OCI-LY1 (cell line): ENCODE results near the gene CHAT.

Experiments used
- H2AFZ ChIP-seq: fragments of 200-600 bp; sonication (generic), shearing (Covaris generic); 2 replicates; pipeline ENCODE4 v1.6.0; 2014; ENCODE audit warnings: antibody characterized with exemption, mild to moderate bottlenecking, low read length
- H3F3A ChIP-seq: fragments of 200-600 bp; sonication (generic), shearing (Covaris generic); 2 replicates; pipeline ENCODE4 v1.6.0; 2014; ENCODE audit warnings: mild to moderate bottlenecking, antibody characterized with exemption, low read length, moderate library complexity; ENCODE audit not compliant: insufficient read depth
- H3K27ac ChIP-seq: fragments of 200-600 bp; sonication (generic); 2 replicates; pipeline ENCODE4 v1.5.1; 2014; ENCODE audit warnings: low read length, mixed run types, mild to moderate bottlenecking, low read depth; ENCODE audit not compliant: poor library complexity, severe bottlenecking
- H3K27me3 ChIP-seq: fragments of 200-600 bp; sonication (generic); 2 replicates; pipeline ENCODE4 v1.6.0; 2014; ENCODE audit warnings: antibody characterized with exemption, mild to moderate bottlenecking, low read length, moderate library complexity; ENCODE audit not compliant: insufficient read depth
- H3K36me3 ChIP-seq: fragments of 200-600 bp; sonication (generic); 2 replicates; pipeline ENCODE4 v1.6.1; 2014; ENCODE audit warnings: mild to moderate bottlenecking, antibody characterized with exemption, low read length, moderate library complexity, mixed read lengths; ENCODE audit not compliant: insufficient read depth
- H3K4me1 ChIP-seq: fragments of 200-600 bp; sonication (generic); 2 replicates; pipeline ENCODE4 v1.5.1; 2014; ENCODE audit warnings: mild to moderate bottlenecking, low read length, moderate library complexity; ENCODE audit not compliant: insufficient read depth, severe bottlenecking
- H3K4me2 ChIP-seq: fragments of 200-600 bp; sonication (generic), shearing (Covaris generic); 2 replicates; pipeline ENCODE4 v1.6.1; 2014; ENCODE audit warnings: low read length
- H3K4me3 ChIP-seq: fragments of 200-600 bp; sonication (generic); 2 replicates; pipeline ENCODE4 v1.5.1; 2014; ENCODE audit warnings: low read length, low read depth, mild to moderate bottlenecking, mixed read lengths; ENCODE audit not compliant: poor library complexity, severe bottlenecking
- H3K79me2 ChIP-seq: fragments of 200-600 bp; shearing (Covaris generic); 2 replicates; pipeline ENCODE4 v1.6.1; 2016; ENCODE audit warnings: mixed run types, low read length, mixed read lengths; ENCODE audit not compliant: insufficient read depth
- H3K9ac ChIP-seq: fragments of 200-600 bp; sonication (generic), shearing (Covaris generic); 2 replicates; pipeline ENCODE4 v1.6.1; 2014; ENCODE audit warnings: mild to moderate bottlenecking, low read length, mixed read lengths
- H3K9me2 ChIP-seq: fragments of 200-600 bp; sonication (generic), shearing (Covaris generic); 2 replicates; pipeline ENCODE4 v1.6.1; 2014; ENCODE audit warnings: low read depth, mild to moderate bottlenecking, low read length, mixed read lengths
- H3K9me3 ChIP-seq: fragments of 200-600 bp; shearing (Covaris generic); 2 replicates; pipeline ENCODE4 v1.6.1; 2014; ENCODE audit warnings: low read length, mixed read lengths
- H4K20me1 ChIP-seq: fragments of 200-600 bp; sonication (generic), shearing (Covaris generic); 2 replicates; pipeline ENCODE4 v1.6.0; 2016; ENCODE audit warnings: mild to moderate bottlenecking, low read length; ENCODE audit not compliant: insufficient read depth
- CTCF ChIP-seq: fragments of 200-600 bp; sonication (generic), shearing (Covaris generic); IDR thresholded peaks from 2 replicates; pipeline ENCODE4 v1.5.1; 2017; ENCODE audit warnings: mild to moderate bottlenecking, antibody characterized with exemption, low read length, moderate library complexity, mixed read lengths
- EZH2 ChIP-seq: fragments of 200-600 bp; sonication (generic), shearing (Covaris generic); IDR thresholded peaks from 2 replicates; pipeline ENCODE4 v1.8.0; 2017; ENCODE audit warnings: borderline replicate concordance, mixed run types, mild to moderate bottlenecking, antibody characterized with exemption, low read length, moderate library complexity, mixed read lengths

The CHAT gene

GRCh38 chr10:49633327-49634068 is 19.7 kb downstream of the CHAT start:
- no peaks in the 10 kb centered on the region for H3F3A ChIP-seq
- H3K9me3 ChIP-seq: no peaks in the 10 kb centered on the region
- TF ChIP-seq CTCF (no peak), EZH2 (no peak)
- no peaks in the 10 kb centered on the region for H3K27me3 ChIP-seq
- no peak overlapping the region for H2AFZ ChIP-seq
- no peaks in the 10 kb centered on the region for H3K9me2 ChIP-seq
- no peak overlapping the region for H3K27ac ChIP-seq
- H3K4me2 ChIP-seq: no peak overlapping the region
- no peak overlapping the region for H3K4me3 ChIP-seq
- H3K4me1 ChIP-seq: no peaks in the 10 kb centered on the region
- H4K20me1 ChIP-seq: no peaks in the 10 kb centered on the region
- no peaks in the 10 kb centered on the region for H3K79me2 ChIP-seq
- H3K9ac ChIP-seq: no peak overlapping the region
- H3K36me3 ChIP-seq: no peaks in the 10 kb centered on the region

GRCh38 chr10:49634069-49634660 is 20.3 kb downstream of the CHAT start:
- no peak overlapping the region for H3K27ac ChIP-seq

GRCh38 chr10:49642311-49642710 is 28.5 kb downstream of the CHAT start:
- H3K9ac ChIP-seq: no peak overlapping the region
- no peak overlapping the region for H2AFZ ChIP-seq
- H3K9me2 ChIP-seq: no peaks in the 10 kb centered on the region
- H3K4me3 ChIP-seq: no peak overlapping the region
- no peaks in the 10 kb centered on the region for H3K9me3 ChIP-seq
- H3K79me2 ChIP-seq: no peaks in the 10 kb centered on the region
- no peak overlapping the region for H3K4me2 ChIP-seq
- no peaks in the 10 kb centered on the region for H4K20me1 ChIP-seq
- H3K36me3 ChIP-seq: no peaks in the 10 kb centered on the region
- no peaks in the 10 kb centered on the region for H3K27me3 ChIP-seq
- H3F3A ChIP-seq: no peaks in the 10 kb centered on the region
- H3K4me1 ChIP-seq: no peaks in the 10 kb centered on the region
- no peak overlapping the region for H3K27ac ChIP-seq
- TF ChIP-seq EZH2 (no peak), CTCF (no peak)

More at GRCh38 chr10:49634069-49634660, 20.3 kb downstream of the CHAT start:
- Histone ChIP-seq H3K9me3 (no peaks in the 10 kb centered on the region), H3K9me2 (no peaks in the 10 kb centered on the region), H4K20me1 (no peaks in the 10 kb centered on the region), H3K4me1 (no peaks in the 10 kb centered on the region), H3K36me3 (no peaks in the 10 kb centered on the region), H3K4me2 (no peak overlapping the region), H3K27me3 (no peaks in the 10 kb centered on the region), H3K79me2 (no peaks in the 10 kb centered on the region), H2AFZ (no peak overlapping the region), H3K9ac (no peak overlapping the region), H3K4me3 (no peak overlapping the region), H3F3A (no peaks in the 10 kb centered on the region)
- TF ChIP-seq CTCF: no peak
- no peak for TF ChIP-seq EZH2
